ENCODE measurements around the gene PRIMA1.

GRCh38 chr14:93693914-93694313 lies 94.4 kb downstream of the PRIMA1 start:
- TF ChIP-seq, protein P1, sequence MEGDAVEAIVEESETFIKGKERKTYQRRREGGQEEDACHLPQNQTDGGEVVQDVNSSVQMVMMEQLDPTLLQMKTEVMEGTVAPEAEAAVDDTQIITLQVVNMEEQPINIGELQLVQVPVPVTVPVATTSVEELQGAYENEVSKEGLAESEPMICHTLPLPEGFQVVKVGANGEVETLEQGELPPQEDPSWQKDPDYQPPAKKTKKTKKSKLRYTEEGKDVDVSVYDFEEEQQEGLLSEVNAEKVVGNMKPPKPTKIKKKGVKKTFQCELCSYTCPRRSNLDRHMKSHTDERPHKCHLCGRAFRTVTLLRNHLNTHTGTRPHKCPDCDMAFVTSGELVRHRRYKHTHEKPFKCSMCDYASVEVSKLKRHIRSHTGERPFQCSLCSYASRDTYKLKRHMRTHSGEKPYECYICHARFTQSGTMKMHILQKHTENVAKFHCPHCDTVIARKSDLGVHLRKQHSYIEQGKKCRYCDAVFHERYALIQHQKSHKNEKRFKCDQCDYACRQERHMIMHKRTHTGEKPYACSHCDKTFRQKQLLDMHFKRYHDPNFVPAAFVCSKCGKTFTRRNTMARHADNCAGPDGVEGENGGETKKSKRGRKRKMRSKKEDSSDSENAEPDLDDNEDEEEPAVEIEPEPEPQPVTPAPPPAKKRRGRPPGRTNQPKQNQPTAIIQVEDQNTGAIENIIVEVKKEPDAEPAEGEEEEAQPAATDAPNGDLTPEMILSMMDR (IDR thresholded peaks at IDR 0.05; ENCODE audit: low read depth, low read length, poor library complexity, severe bottlenecking) = no peak
- no peak for TF ChIP-seq EZH2phosphoT487 (IDR thresholded peaks at IDR 0.05; ENCODE audit: borderline replicate concordance, low read length)
